ENCODE data around the gene TMEM217. TPM values are rescaled to one million over a fixed set of nuclear protein-coding genes. Genes with fewer than 3 reads are reported as not detected.

TMEM217 gene
- total and polyA plus RNA-seq, 2 of the 4 experiments (the other 2 are of a cell fraction): 1.4 to 3.5 TPM

DNA sequence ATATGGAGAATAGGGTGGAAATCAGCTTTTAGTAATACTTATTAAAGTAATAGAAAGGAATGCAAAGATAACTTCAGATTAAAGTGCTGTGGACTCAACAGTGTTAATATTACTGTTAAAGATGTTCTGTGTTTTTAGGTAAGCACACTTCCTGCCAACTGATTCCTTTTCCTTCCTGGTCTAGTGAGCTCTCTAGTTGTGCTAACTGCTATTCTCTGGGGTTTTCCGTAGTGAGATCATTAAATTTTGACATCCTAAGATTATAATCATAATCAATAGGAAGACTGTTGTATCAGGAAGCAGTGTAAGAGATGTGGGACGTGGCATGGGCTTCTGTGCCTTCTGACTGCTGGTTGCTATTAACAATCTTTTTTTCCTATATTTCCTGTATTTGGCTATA lies 1.2 kb upstream of the TMEM217 start:
- TF ChIP-seq CHD1 (IDR thresholded peaks at IDR 0.05; ENCODE audit: low read depth, low read length) (no peak), RFX5 (IDR thresholded peaks at IDR 0.05; ENCODE audit: low read depth, low read length) (no peak), BHLHE40 (IDR thresholded peaks at IDR 0.05; ENCODE audit: low read depth, low read length) (no peak), MXI1 (IDR thresholded peaks at IDR 0.05; ENCODE audit: borderline replicate concordance, low read depth, low read length) (no peak), NFE2L2 (IDR thresholded peaks at IDR 0.05; ENCODE audit: low read depth, low read length) (no peak), POLR2A (IDR thresholded peaks at IDR 0.05; ENCODE audit: low read depth, low read length) (no peak; the same call in 1 of the 2 replicates), CEBPB (IDR thresholded peaks at IDR 0.05; ENCODE audit: low read depth, low read length) (no peak), MAFK (IDR thresholded peaks at IDR 0.05; ENCODE audit: low read depth, low read length) (no peak), MAZ (IDR thresholded peaks at IDR 0.05; ENCODE audit: borderline replicate concordance, low read depth, low read length) (no peak), USF2 (IDR thresholded peaks at IDR 0.05; ENCODE audit: low read depth, low read length) (no peak), RAD21 (IDR thresholded peaks at IDR 0.05; ENCODE audit: low read length) (no peak), ELK1 (IDR thresholded peaks at IDR 0.05; ENCODE audit: borderline replicate concordance, low read depth, low read length) (no peak)
- Histone ChIP-seq H3K23ac (ENCODE audit: low read depth, low read length) (peak overlapping the region; percentile 1; the same call in 1 of the 2 replicates), H2BK20ac (ENCODE audit: low read depth, low read length) (no peak overlapping the region), H3K4me3 (ENCODE audit: insufficient read depth, low read depth, low read length) (no peak overlapping the region), H3K79me1 (ENCODE audit: low read depth in 1 of 2, low read length in 2 of 2) (peaks cover 22 to 54% of the 10 kb centered on the region in 2 experiments), H3K4me1 (ENCODE audit: control insufficient read depth, insufficient read depth, low read length) (peaks cover under 1% of the 10 kb centered on the region; the same call in 1 of the 2 replicates), H2AK5ac (ENCODE audit: low read depth, low read length) (no peak overlapping the region), H3K4ac (ENCODE audit: low read depth, low read length) (no peak overlapping the region), H2AK9ac (replicated peaks; ENCODE audit: low read depth, low read length, poor library complexity) (no peak overlapping the region), H3K14ac (replicated peaks; ENCODE audit: low read depth, low read length) (no peak overlapping the region), H2BK5ac (ENCODE audit: low read depth, low read length, poor library complexity, severe bottlenecking) (no peak overlapping the region), H3K9me1 (ENCODE audit: insufficient read depth, low read length) (no peaks in the 10 kb centered on the region; the same call in 1 of the 2 replicates), H4K20me1 (ENCODE audit: insufficient read depth, low read length) (0 out of 2 replicates have a peak, but pooled peaks cover 5% of the 10 kb centered on the region), H3K27ac (ENCODE audit: insufficient read depth, low read length) (peak overlapping the region; percentile 13; the same call in 1 of the 2 replicates), H2BK120ac (ENCODE audit: low read depth, low read length) (no peak overlapping the region), H4K5ac (ENCODE audit: low read depth, low read length) (no peak overlapping the region), H3K56ac (ENCODE audit: extremely low read depth, insufficient read depth, low read length) (no peak overlapping the region), H4K91ac (ENCODE audit: insufficient read depth, low read depth, low read length) (no peak overlapping the region), H4K8ac (ENCODE audit: low read depth in 2 of 2, low read length in 2 of 2) (no peak overlapping the region), H2BK15ac (ENCODE audit: low read depth, low read length) (no peak overlapping the region), H3K9ac (ENCODE audit: low read depth, low read length) (peak overlapping the region; percentile 66; the same call in 1 of the 2 replicates), H3K36me3 (ENCODE audit: control insufficient read depth, insufficient read depth, low read length) (no peaks in the 10 kb centered on the region), H3K4me2 (ENCODE audit: low read depth, low read length) (peak overlapping the region; percentile 66), H3K18ac (ENCODE audit: low read depth, low read length) (no peak overlapping the region), H3K9me3 (ENCODE audit: control insufficient read depth, insufficient read depth, low read length) (no peaks in the 10 kb centered on the region), H2AFZ (replicated peaks; ENCODE audit: low read length, poor library complexity) (no peak overlapping the region), H3K27me3 (ENCODE audit: control insufficient read depth, insufficient read depth, low read length) (no peaks in the 10 kb centered on the region)
- intact Hi-C loops (cut with micrococcal nuclease) (no loop called here), dilution Hi-C loops (cut with HindIII; ENCODE audit: low sequenced_read_pairs, unreplicated experiment) (no loop called here), in situ Hi-C loops (cut with MboI; ENCODE audit: low sequenced_read_pairs) (no loop called here)
- peak; percentile 50 for DNase-seq
- POLR2A ChIA-PET (ENCODE audit: unreplicated experiment): no interaction called here
- no peak for ATAC-seq (ENCODE audit: low read depth)
- CTCF ChIA-PET: interaction anchor here (0.5 kb wide), 1 partner anchor 311 kb away, joined by 3 read pairs; no protein-coding TSS in a partner anchor
- WGBS, 2 experiments (ENCODE audit: extremely low coverage in 2 of 2, insufficient read length in 1 of 2): no CpG with 5 or more reads among the region's 2 CpGs
- BruUV-seq (replicated peaks): no TSS peak

Data from IMR-90 (cell line).